Keratinocyte (primary cell): ENCODE data around the gene FAF1.

Source experiments
- EZH2 ChIP-seq: IDR thresholded peaks from one replicate; pipeline ENCODE4 v1.6.1; 2012; ENCODE audit warnings: inconsistent platforms, mild to moderate bottlenecking, low read length, moderate library complexity
- TF ChIP-seq, protein P1 (sequence below), 3 experiments: IDR thresholded peaks in 1 of 3; conservative IDR thresholded peaks in 1 of 3; optimal IDR thresholded peaks in 1 of 3; 2 replicates in 2 of 3; 3 replicates in 1 of 3; pipeline versions ENCODE3 to v1.5.1; 2011; ENCODE audit warnings: low read length in 3 of 3, mild to moderate bottlenecking in 3 of 3, moderate library complexity in 2 of 3, control low read depth in 1 of 3, inconsistent platforms in 1 of 3; ENCODE audit not compliant: insufficient read depth in 2 of 3; ENCODE audit errors: extremely low read depth in 1 of 3

DNA sequence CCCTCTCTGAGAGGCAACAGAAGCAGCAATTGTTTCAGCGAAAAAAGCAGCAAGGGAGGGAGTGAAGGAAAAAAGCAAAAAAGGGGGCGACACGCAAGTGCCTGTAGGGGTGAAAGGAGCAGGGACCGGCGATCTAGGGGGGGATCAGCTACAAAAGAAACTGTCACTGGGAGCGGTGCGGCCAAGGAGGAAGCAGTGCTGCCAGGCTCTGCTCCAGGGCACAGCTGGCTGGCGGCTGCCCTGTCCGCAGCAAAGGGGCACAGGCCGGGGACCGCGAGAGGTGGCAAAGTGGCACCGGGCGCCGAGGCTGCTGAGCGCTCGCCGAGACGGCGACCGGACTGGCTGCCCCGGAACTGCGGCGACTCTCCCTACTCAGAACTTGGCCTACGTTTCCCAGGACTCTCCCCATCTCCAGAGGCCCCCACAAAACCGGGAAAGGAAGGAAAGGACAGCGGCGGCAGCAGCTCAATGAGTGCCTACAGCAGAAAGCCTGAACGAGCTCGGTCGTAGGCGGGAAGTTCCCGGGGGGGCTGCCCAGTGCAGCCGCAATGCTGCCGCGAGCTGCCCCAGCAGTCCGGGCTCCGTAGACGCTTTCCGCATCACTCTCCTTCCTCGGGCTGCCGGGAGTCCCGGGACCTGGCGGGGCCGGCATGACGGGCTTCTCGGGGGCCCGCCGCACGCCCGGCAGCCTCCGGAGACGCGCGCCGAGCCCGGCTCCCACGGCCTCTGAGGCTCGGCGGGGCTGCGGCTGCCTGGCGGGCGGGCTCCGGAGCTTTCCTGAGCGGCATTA lies 8.9 kb upstream of the FAF1 start:
- TF ChIP-seq, protein P1, sequence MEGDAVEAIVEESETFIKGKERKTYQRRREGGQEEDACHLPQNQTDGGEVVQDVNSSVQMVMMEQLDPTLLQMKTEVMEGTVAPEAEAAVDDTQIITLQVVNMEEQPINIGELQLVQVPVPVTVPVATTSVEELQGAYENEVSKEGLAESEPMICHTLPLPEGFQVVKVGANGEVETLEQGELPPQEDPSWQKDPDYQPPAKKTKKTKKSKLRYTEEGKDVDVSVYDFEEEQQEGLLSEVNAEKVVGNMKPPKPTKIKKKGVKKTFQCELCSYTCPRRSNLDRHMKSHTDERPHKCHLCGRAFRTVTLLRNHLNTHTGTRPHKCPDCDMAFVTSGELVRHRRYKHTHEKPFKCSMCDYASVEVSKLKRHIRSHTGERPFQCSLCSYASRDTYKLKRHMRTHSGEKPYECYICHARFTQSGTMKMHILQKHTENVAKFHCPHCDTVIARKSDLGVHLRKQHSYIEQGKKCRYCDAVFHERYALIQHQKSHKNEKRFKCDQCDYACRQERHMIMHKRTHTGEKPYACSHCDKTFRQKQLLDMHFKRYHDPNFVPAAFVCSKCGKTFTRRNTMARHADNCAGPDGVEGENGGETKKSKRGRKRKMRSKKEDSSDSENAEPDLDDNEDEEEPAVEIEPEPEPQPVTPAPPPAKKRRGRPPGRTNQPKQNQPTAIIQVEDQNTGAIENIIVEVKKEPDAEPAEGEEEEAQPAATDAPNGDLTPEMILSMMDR (optimal IDR thresholded peaks at IDR 0.05 in 1 of 3, IDR thresholded peaks at IDR 0.05 in 1 of 3, conservative IDR thresholded peaks at IDR 0.05 in 1 of 3; ENCODE audit: extremely low read depth in 1 of 3, insufficient read depth in 2 of 3, low read length in 3 of 3) = no peak
- TF ChIP-seq EZH2 = no peak
